Activated CD8-positive, alpha-beta T cell treated with anti-CD3 and anti-CD28 coated beads for 36 hours (primary cell): ENCODE measurements around the gene LSM12. TPM values are rescaled to one million over a fixed set of nuclear protein-coding genes. Genes with fewer than 3 reads are reported as not detected.

Experiments
- ATAC-seq: fragments of 200-7000 bp; cut with Tn5 transposase; one replicate; pipeline ENCODE4 v1.10.0; 2021; ENCODE audit warnings: mild to moderate bottlenecking, moderate library complexity
- CTCF ChIA-PET: fragments of 350-600 bp; sonication (Branson Sonifier 250); formaldehyde crosslinking; loops from one replicate; lab custom pipeline; 2021; ENCODE audit warnings: antibody characterized with exemption; lab: Charles Lee
- POLR2A ChIA-PET: fragments of 350-600 bp; sonication (Branson Sonifier 250); formaldehyde crosslinking; loops from one replicate; lab custom pipeline; 2021; ENCODE audit warnings: antibody characterized with exemption; lab: Charles Lee
- DNase-seq: peaks from one replicate; pipeline ENCODE4 v3.0.0-alpha.2; 2020
- H3K27ac Mint-ChIP-seq: one replicate; pipeline ENCODE4 v1.8.0; 2021; ENCODE audit warnings: mild to moderate bottlenecking, mixed read lengths
- H3K27me3 Mint-ChIP-seq: one replicate; pipeline ENCODE4 v1.8.0; 2021; ENCODE audit warnings: mixed read lengths
- H3K36me3 Mint-ChIP-seq: one replicate; pipeline ENCODE4 v1.8.0; 2021; ENCODE audit warnings: low read depth, mixed read lengths
- H3K4me1 Mint-ChIP-seq: one replicate; pipeline ENCODE4 v1.8.0; 2021; ENCODE audit warnings: low read depth, mixed read lengths
- H3K4me3 Mint-ChIP-seq: one replicate; pipeline ENCODE4 v1.8.0; 2021; ENCODE audit warnings: mild to moderate bottlenecking, moderate library complexity, mixed read lengths
- H3K9me3 Mint-ChIP-seq: one replicate; pipeline ENCODE4 v1.8.0; 2021; ENCODE audit warnings: mixed read lengths
- intact Hi-C: fragments of 100-400 bp; cut with micrococcal nuclease; formaldehyde crosslinking; loops from one replicate; pipeline ENCODE4 v1.10.0; 2022
- total RNA-seq, 2 experiments: library from RNA; stranded (reverse); gene quantifications; one replicate each; pipeline ENCODE4 v1.2.3, GENCODE V29; 2021
- TF ChIP-seq, protein P1 (sequence below): fragments of 200-600 bp; IDR thresholded peaks from one replicate; pipeline ENCODE4 v1.8.0; 2022; ENCODE audit warnings: antibody characterized with exemption, mild to moderate bottlenecking

LSM12 gene
- total RNA-seq, 2 experiments from 2014 or later = 104 to 110 TPM

DNA sequence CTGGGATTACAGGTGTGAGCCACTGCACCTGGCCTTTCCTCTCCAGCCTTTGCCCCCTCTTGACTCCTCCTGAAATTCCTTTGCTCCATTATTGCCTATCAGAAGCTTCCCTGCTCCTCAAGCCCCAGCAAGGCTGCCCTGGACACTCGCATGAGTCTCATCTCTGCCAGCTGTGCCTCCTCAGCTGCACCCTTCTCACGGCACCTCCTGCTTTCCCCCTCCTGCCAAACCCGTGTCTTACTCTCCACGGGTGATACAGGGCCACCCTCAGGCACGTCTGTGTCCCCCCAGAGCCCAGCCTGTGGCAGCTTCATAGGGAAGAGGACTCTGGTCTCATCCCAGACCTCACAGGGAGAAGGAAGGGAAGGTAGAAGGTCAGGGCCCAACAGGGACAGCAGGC lies 19.4 kb upstream of the LSM12 start:
- POLR2A ChIA-PET = interaction anchor here (1.0 to 1.1 kb wide), 2 partner anchors 15 to 17 kb away, joined by 3 read pairs; partner anchors contain the start of gene G6PC3
- peaks cover 16% of the 10 kb centered on the region for H3K4me1 Mint-ChIP-seq

DNA sequence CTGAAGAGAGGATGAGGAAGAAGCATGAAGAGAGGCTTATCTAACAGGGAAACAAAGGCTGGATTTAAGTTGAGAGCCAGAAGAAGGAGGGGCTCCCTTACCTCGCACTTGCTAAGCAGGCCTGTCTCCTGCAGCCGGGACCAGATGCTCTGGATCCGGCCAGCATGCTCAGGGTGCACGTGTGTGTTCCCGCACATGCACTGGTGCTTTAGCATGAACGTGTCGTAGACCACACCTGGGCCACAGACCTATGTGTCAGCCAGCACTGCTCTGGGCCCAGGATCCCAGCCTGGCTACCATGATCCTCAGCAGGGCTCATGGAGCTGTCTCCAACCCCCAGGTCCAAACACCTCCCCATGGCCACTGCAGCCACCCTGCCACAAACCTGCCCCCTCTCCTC lies 18.4 kb upstream of the LSM12 start:
- Mint-ChIP-seq H3K9me3 (no peaks in the 10 kb centered on the region), H3K27ac (no peak overlapping the region), H3K4me1 (peaks cover 16% of the 10 kb centered on the region), H3K36me3 (peaks cover 4% of the 10 kb centered on the region), H3K4me3 (no peak overlapping the region), H3K27me3 (no peaks in the 10 kb centered on the region)
- intact Hi-C loops = no loop called here
- ATAC-seq = no peak
- CTCF ChIA-PET = interaction anchor here (0.9 to 3.1 kb wide), 7 partner anchors 11 to 238 kb away, joined by 3 to 17 read pairs (median 4); partner anchors contain the start of genes CD300LG and HDAC5
- POLR2A ChIA-PET = interaction anchor here (1.0 kb wide), 1 partner anchor 14 kb away, joined by 3 read pairs; the partner anchor contains the start of gene G6PC3
- TF ChIP-seq, protein P1, sequence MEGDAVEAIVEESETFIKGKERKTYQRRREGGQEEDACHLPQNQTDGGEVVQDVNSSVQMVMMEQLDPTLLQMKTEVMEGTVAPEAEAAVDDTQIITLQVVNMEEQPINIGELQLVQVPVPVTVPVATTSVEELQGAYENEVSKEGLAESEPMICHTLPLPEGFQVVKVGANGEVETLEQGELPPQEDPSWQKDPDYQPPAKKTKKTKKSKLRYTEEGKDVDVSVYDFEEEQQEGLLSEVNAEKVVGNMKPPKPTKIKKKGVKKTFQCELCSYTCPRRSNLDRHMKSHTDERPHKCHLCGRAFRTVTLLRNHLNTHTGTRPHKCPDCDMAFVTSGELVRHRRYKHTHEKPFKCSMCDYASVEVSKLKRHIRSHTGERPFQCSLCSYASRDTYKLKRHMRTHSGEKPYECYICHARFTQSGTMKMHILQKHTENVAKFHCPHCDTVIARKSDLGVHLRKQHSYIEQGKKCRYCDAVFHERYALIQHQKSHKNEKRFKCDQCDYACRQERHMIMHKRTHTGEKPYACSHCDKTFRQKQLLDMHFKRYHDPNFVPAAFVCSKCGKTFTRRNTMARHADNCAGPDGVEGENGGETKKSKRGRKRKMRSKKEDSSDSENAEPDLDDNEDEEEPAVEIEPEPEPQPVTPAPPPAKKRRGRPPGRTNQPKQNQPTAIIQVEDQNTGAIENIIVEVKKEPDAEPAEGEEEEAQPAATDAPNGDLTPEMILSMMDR = no peak
- DNase-seq = no peak

More for the DNA sequence above, 19.4 kb upstream of the LSM12 start:
- TF ChIP-seq, protein P1 = no peak
- no peaks in the 10 kb centered on the region for H3K9me3 Mint-ChIP-seq
- no peak for DNase-seq
- CTCF ChIA-PET = interaction anchor here (1.0 to 3.1 kb wide), 7 partner anchors 12 to 239 kb away, joined by 3 to 17 read pairs (median 3); partner anchors contain the start of genes CD300LG and HDAC5
- ATAC-seq = no peak
- H3K27ac Mint-ChIP-seq = peak overlapping the region; percentile 36
- H3K27me3 Mint-ChIP-seq = no peaks in the 10 kb centered on the region
- H3K4me3 Mint-ChIP-seq = no peak overlapping the region
- peaks cover 4% of the 10 kb centered on the region for H3K36me3 Mint-ChIP-seq
- intact Hi-C loops = no loop called here

GRCh38 chr17:44084131-44084538 lies 17.7 kb upstream of the LSM12 start:
- H3K36me3 Mint-ChIP-seq = peaks cover 4% of the 10 kb centered on the region
- ATAC-seq (peak; percentile 29), DNase-seq (peak; percentile 71)
- no peak overlapping the region for H3K4me3 Mint-ChIP-seq
- no peaks in the 10 kb centered on the region for H3K9me3 Mint-ChIP-seq
- TF ChIP-seq, protein P1 = no peak
- intact Hi-C loops = no loop called here
- H3K4me1 Mint-ChIP-seq = peaks cover 16% of the 10 kb centered on the region
- ChIA-PET POLR2A (interaction anchor here (0.8 to 1.7 kb wide), 2 partner anchors 10 to 41 kb away, joined by 3 read pairs; no protein-coding TSS in a partner anchor), CTCF (interaction anchor here (0.9 to 3.1 kb wide), 11 partner anchors 8 to 262 kb away, joined by 3 to 17 read pairs (median 4); partner anchors contain the start of genes GRN and HDAC5)
- H3K27ac Mint-ChIP-seq = no peak overlapping the region
- H3K27me3 Mint-ChIP-seq = no peaks in the 10 kb centered on the region

DNA sequence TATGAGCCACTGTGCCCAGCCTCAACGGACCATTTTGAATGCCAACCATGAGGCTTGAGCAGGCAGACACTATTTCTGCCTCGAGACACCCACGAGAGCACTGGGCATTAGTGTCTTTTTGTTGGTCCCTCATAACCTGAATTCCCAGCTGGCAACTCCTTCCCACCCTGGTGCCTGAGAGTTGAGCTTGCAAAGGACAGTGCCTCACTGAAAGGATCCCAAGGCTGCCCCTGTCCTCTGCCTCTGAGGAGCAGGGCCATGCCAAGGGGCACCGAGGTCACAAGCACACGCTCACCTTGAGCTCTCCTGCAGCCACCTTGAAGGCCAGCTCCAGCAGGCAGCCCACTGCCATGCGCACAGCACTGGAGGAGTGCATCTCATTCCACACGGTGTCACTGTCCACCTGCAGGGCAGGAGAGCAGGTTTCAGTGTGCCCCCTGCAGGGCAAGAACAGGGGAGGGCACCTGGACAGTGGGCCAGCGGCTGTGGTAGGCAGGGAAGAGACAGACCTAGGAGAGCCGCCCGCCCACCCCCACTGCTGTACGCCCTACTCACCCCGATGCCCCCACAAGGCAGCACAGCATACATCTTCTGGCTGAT lies 16.9 kb upstream of the LSM12 start:
- no peak for ATAC-seq
- no peaks in the 10 kb centered on the region for H3K9me3 Mint-ChIP-seq
- TF ChIP-seq, protein P1 = no peak
- H3K36me3 Mint-ChIP-seq = peaks cover 4% of the 10 kb centered on the region
- no peak for DNase-seq
- ChIA-PET CTCF (interaction anchor here (1.0 to 3.1 kb wide), 10 partner anchors 9 to 262 kb away, joined by 3 to 17 read pairs (median 4); partner anchors contain the start of gene GRN), POLR2A (interaction anchor here (1.7 kb wide), 1 partner anchor 40 kb away, joined by 3 read pairs; no protein-coding TSS in a partner anchor)
- peaks cover 16% of the 10 kb centered on the region for H3K4me1 Mint-ChIP-seq
- intact Hi-C loops = no loop called here
- no peaks in the 10 kb centered on the region for H3K27me3 Mint-ChIP-seq
- no peak overlapping the region for H3K27ac Mint-ChIP-seq
- no peak overlapping the region for H3K4me3 Mint-ChIP-seq
